B cell (primary cell): Measurements from ENCODE around the gene PIAS4. TPM values are rescaled to one million over a fixed set of nuclear protein-coding genes. Genes with fewer than 3 reads are reported as not detected.

Experiments
- ATAC-seq: fragments of 200-7000 bp; cut with Tn5 transposase; one replicate; pipeline ENCODE4 v1.10.0; 2021; ENCODE audit warnings: low read depth, mild to moderate bottlenecking, moderate number of reproducible peaks, moderate library complexity
- CTCF ChIA-PET: fragments of 350-600 bp; sonication (Branson Sonifier 250); formaldehyde crosslinking; loops from one replicate; lab custom pipeline; 2021; ENCODE audit warnings: antibody characterized with exemption, inconsistent platforms; lab: Charles Lee
- POLR2A ChIA-PET: fragments of 350-600 bp; sonication (Branson Sonifier 250); formaldehyde crosslinking; loops from one replicate; lab custom pipeline; 2021; ENCODE audit warnings: antibody characterized with exemption; lab: Charles Lee
- DNase-seq: peaks from one replicate; pipeline ENCODE4 v3.0.0; 2013
- H2AFZ ChIP-seq: 2 replicates; pipeline ENCODE4 v1.6.1; 2012; ENCODE audit warnings: mild to moderate bottlenecking, low read depth, low read length; ENCODE audit not compliant: insufficient read depth, poor library complexity, severe bottlenecking
- H3K27ac ChIP-seq, 2 donors: 1 replicate in 1 of 2; 2 replicates in 1 of 2; pipeline ENCODE4 v1.5.1; 2012 to 2013; ENCODE audit warnings: low read length in 2 of 2, mild to moderate bottlenecking in 2 of 2, moderate library complexity in 1 of 2
- H3K27me3 ChIP-seq, 4 experiments: fragments of 200-600 bp in 1 of 4; sonication (generic) in 1 of 4; replicated peaks in 1 of 4; 1 replicate in 2 of 4; 2 replicates in 2 of 4; pipeline versions ENCODE4 v1.6.1 to v1.7.0; 2013 to 2016; ENCODE audit warnings: low read length in 3 of 4, mild to moderate bottlenecking in 2 of 4, mixed read lengths in 1 of 4, moderate library complexity in 1 of 4; ENCODE audit not compliant: insufficient read depth in 4 of 4, control insufficient read depth in 3 of 4; ENCODE audit errors: control extremely low read depth in 1 of 4
- H3K36me3 ChIP-seq, 2 experiments: replicated peaks in 1 of 2; 1 replicate in 1 of 2; 2 replicates in 1 of 2; pipeline versions ENCODE4 v1.6.1 to v1.7.1; 2013; ENCODE audit warnings: low read length in 1 of 2; ENCODE audit not compliant: insufficient read depth in 2 of 2, control insufficient read depth in 1 of 2; ENCODE audit errors: control extremely low read depth in 1 of 2, extremely low read depth in 1 of 2
- H3K4me1 ChIP-seq, 2 donors: fragments of 200-600 bp in 1 of 2; sonication (generic) in 1 of 2; 1 replicate in 1 of 2; 2 replicates in 1 of 2; pipeline versions ENCODE4 v1.5.1 to v1.6.1; 2013 to 2017; ENCODE audit warnings: low read length in 2 of 2; ENCODE audit not compliant: control insufficient read depth in 2 of 2, insufficient read depth in 2 of 2
- H3K4me2 ChIP-seq: replicated peaks from 2 replicates; pipeline ENCODE3; 2012; ENCODE audit warnings: mild to moderate bottlenecking, low read depth, low read length; ENCODE audit not compliant: poor library complexity, severe bottlenecking
- H3K4me3 ChIP-seq, 5 experiments: fragments of 200-600 bp in 1 of 5; sonication (generic) in 1 of 5; 1 replicate in 3 of 5; 2 replicates in 2 of 5; pipeline versions ENCODE4 v1.5.1 to v1.7.0; 2011 to 2016; ENCODE audit warnings: low read length in 4 of 5, mild to moderate bottlenecking in 4 of 5, low read depth in 2 of 5, control low read depth in 1 of 5, moderate library complexity in 1 of 5; ENCODE audit not compliant: insufficient read depth in 1 of 5; ENCODE audit errors: control extremely low read depth in 1 of 5, extremely low read depth in 1 of 5
- H3K79me2 ChIP-seq: fragments of 200-600 bp; sonication (generic); one replicate; pipeline ENCODE4 v1.6.0; 2016; ENCODE audit warnings: low read length; ENCODE audit not compliant: control insufficient read depth, insufficient read depth
- H3K9ac ChIP-seq: fragments of 200-600 bp; sonication (generic); 2 replicates; pipeline ENCODE4 v1.6.1; 2017; ENCODE audit warnings: mild to moderate bottlenecking, low read length, moderate library complexity
- H3K9me3 ChIP-seq, 3 donors: one replicate each; pipeline versions ENCODE4 v1.6.1 to v1.7.1; 2013; ENCODE audit warnings: low read length in 2 of 3; ENCODE audit not compliant: control insufficient read depth in 2 of 3, insufficient read depth in 1 of 3; ENCODE audit errors: control extremely low read depth in 1 of 3
- H4K20me1 ChIP-seq: 2 replicates; pipeline ENCODE4 v1.6.0; 2012; ENCODE audit warnings: mild to moderate bottlenecking, low read length; ENCODE audit not compliant: insufficient read depth, control insufficient read depth, poor library complexity, severe bottlenecking
- H3K27ac Mint-ChIP-seq: one replicate; pipeline ENCODE4 v1.8.0; 2021; ENCODE audit warnings: mixed read lengths
- H3K27me3 Mint-ChIP-seq: one replicate; pipeline ENCODE4 v1.8.0; 2021; ENCODE audit warnings: mixed read lengths
- H3K4me1 Mint-ChIP-seq: one replicate; pipeline ENCODE4 v1.8.0; 2021; ENCODE audit warnings: mixed read lengths
- H3K4me3 Mint-ChIP-seq: one replicate; pipeline ENCODE4 v1.8.0; 2021; ENCODE audit warnings: mixed read lengths
- H3K9me3 Mint-ChIP-seq: one replicate; pipeline ENCODE4 v1.8.0; 2022; ENCODE audit warnings: mixed read lengths; ENCODE audit not compliant: insufficient read depth
- EZH2 ChIP-seq: IDR thresholded peaks from 2 replicates; pipeline ENCODE4 v1.6.1; 2012; ENCODE audit warnings: borderline replicate concordance, low read depth, mild to moderate bottlenecking, moderate library complexity, low read length; ENCODE audit not compliant: insufficient read depth, poor library complexity, severe bottlenecking
- WGBS: methylation state at CpG from one replicate; pipeline ENCODE4 v1.1.5; 2013; ENCODE audit warnings: missing lambda C conversion rate; ENCODE audit not compliant: insufficient coverage; 5-methylcytosine and 5-hydroxymethylcytosine counted together
- intact Hi-C: fragments of 100-400 bp; cut with micrococcal nuclease; formaldehyde crosslinking; loops from one replicate; pipeline ENCODE4 v1.10.0; 2022
- polyA plus RNA-seq: library from polyadenylated mRNA; depleted of rRNA; stranded (reverse); fragments of >200 nt; gene quantifications from 2 replicates; pipeline ENCODE4 v1.2.3, GENCODE V29; 2012
- total RNA-seq, 2 donors: library from RNA; stranded (reverse); fragments of 120-200 nt in 1 of 2; gene quantifications; 1 replicate in 1 of 2; 2 replicates in 1 of 2; pipeline versions ENCODE4 v1.2.3 to v1.2.4, GENCODE V29; 2013 to 2022
- TF ChIP-seq, protein P1 (sequence below): fragments of 200-600 bp; IDR thresholded peaks from one replicate; pipeline ENCODE4 v1.8.0; 2022; ENCODE audit warnings: antibody characterized with exemption, mild to moderate bottlenecking

The PIAS4 gene
- total and polyA plus RNA-seq, 2 donors (not counting 1 experiment from before 2014, with no cell fraction given) = 13.7 to 56.8 TPM

DNA sequence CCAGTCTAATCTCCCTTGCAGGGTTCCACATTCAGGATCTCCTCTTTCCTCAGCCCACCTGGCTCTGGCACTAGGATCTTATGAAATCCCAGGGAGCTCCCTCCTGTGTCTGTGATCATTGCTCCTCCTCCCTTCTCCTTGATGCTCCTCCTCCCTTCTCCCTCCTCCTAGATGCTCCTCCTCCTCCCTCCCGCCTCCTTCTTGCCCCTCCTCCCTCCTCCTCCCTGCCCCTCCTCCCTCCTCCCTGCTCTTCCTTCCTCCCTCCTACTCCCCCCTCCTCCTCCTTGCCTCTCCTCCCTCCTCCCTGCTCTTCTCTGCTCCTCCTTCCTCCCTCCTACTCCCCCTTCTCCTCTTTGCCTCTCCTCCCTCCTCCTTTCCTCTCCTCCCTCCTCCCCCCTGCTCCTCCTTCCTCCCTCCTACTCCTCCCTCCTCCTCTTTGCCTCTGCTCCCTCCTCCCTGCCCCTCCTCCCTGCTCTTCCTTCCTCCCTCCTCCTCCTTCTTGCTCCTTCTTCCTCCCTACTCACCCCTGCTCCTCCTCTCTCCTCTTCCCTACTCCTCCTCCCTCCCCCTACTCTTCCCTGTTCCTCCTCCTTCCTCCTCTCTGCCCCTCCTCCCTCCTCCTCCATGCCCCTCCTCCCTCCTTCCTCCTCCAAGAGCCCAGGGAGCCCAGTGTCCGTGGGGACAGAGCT lies 74.0 kb downstream of the PIAS4 start:
- ChIA-PET POLR2A (interaction anchor here (0.7 kb wide), 2 partner anchors 8 to 15 kb away, joined by 3 to 6 read pairs; partner anchors contain the start of gene ZBTB7A), CTCF (no interaction called here)
- Mint-ChIP-seq H3K9me3 (no peaks in the 10 kb centered on the region), H3K4me1 (peaks cover 25% of the 10 kb centered on the region), H3K27me3 (no peaks in the 10 kb centered on the region), H3K27ac (no peak overlapping the region), H3K4me3 (no peak overlapping the region)
- DNase-seq (no peak), ATAC-seq (no peak)
- no peaks in the 10 kb centered on the region for H3K36me3 ChIP-seq
- intact Hi-C loops = no loop called here
- H3K27me3 ChIP-seq = no peaks in the 10 kb centered on the region
- no peaks in the 10 kb centered on the region for H4K20me1 ChIP-seq
- no peaks in the 10 kb centered on the region for H3K79me2 ChIP-seq
- 50% methylated on average over 1 of the region's 2 CpGs for WGBS
- H3K4me2 ChIP-seq = no peak overlapping the region
- H3K9me3 ChIP-seq = peaks cover 0 to 4% (median 0%) of the 10 kb centered on the region in 3 donors
- TF ChIP-seq, protein P1, sequence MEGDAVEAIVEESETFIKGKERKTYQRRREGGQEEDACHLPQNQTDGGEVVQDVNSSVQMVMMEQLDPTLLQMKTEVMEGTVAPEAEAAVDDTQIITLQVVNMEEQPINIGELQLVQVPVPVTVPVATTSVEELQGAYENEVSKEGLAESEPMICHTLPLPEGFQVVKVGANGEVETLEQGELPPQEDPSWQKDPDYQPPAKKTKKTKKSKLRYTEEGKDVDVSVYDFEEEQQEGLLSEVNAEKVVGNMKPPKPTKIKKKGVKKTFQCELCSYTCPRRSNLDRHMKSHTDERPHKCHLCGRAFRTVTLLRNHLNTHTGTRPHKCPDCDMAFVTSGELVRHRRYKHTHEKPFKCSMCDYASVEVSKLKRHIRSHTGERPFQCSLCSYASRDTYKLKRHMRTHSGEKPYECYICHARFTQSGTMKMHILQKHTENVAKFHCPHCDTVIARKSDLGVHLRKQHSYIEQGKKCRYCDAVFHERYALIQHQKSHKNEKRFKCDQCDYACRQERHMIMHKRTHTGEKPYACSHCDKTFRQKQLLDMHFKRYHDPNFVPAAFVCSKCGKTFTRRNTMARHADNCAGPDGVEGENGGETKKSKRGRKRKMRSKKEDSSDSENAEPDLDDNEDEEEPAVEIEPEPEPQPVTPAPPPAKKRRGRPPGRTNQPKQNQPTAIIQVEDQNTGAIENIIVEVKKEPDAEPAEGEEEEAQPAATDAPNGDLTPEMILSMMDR = no peak
- no peak for TF ChIP-seq EZH2
- H3K9ac ChIP-seq = no peak overlapping the region
- H3K4me1 ChIP-seq = peaks cover 30 to 38% of the 10 kb centered on the region in 2 donors
- no peak overlapping the region for H3K4me3 ChIP-seq
- no peak overlapping the region for H2AFZ ChIP-seq
- H3K27ac ChIP-seq = no peak overlapping the region

DNA sequence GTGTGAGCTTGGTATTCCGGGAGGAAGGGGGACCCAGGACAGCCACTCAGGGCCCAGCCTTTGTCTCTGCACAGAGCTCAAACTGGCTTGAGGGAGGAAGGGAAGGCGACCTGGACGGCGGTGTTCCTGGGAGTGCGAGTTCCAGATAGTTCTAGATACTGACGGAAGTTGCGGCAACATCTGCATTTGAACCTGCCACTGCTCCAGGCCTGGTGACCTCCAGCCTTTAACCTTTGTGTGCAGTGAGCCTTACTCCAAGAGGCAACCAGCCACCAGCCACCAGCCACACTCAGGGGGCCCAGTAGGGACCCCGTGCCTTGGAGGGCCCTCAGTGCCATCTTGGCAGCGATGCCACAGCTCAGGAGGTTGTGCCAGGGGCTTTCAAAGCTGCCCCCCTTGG lies 74.6 kb downstream of the PIAS4 start:
- no peak for ATAC-seq
- CTCF ChIA-PET = no interaction called here
- POLR2A ChIA-PET = interaction anchor here (0.7 kb wide), 1 partner anchor 9 kb away, joined by 3 read pairs; no protein-coding TSS in a partner anchor

More for the DNA sequence above, 74.6 kb downstream of the PIAS4 start:
- H3K27me3 ChIP-seq = no peaks in the 10 kb centered on the region
- no peaks in the 10 kb centered on the region for H3K36me3 ChIP-seq
- no peak overlapping the region for H3K4me3 ChIP-seq
- TF ChIP-seq EZH2 = no peak
- TF ChIP-seq, protein P1 = no peak
- H3K4me1 ChIP-seq = peaks cover 27 to 32% of the 10 kb centered on the region in 2 donors
- Mint-ChIP-seq H3K9me3 (no peaks in the 10 kb centered on the region), H3K27me3 (no peaks in the 10 kb centered on the region), H3K4me3 (no peak overlapping the region), H3K4me1 (peaks cover 21% of the 10 kb centered on the region), H3K27ac (no peak overlapping the region)
- no peak overlapping the region for H3K9ac ChIP-seq
- H3K9me3 ChIP-seq = peaks cover 0 to 4% (median 0%) of the 10 kb centered on the region in 3 donors
- no peaks in the 10 kb centered on the region for H3K79me2 ChIP-seq
- 92% methylated on average over 9 of the region's 9 CpGs for WGBS
- H4K20me1 ChIP-seq = no peaks in the 10 kb centered on the region
- no peak overlapping the region for H3K27ac ChIP-seq
- H2AFZ ChIP-seq = no peak overlapping the region
- intact Hi-C loops = no loop called here
- H3K4me2 ChIP-seq = no peak overlapping the region
- no peak for DNase-seq
